Glutamatergic neuron (in vitro differentiated cells): ENCODE measurements around the gene IL1RAP. TPM values are rescaled to one million over a fixed set of nuclear protein-coding genes. Genes with fewer than 3 reads are reported as not detected.

Experiments
- DNase-seq: peaks from one replicate; pipeline ENCODE4 v3.0.0; 2022
- H3K27ac Mint-ChIP-seq: one replicate; pipeline ENCODE4 v1.8.0; 2020; ENCODE audit warnings: mild to moderate bottlenecking, mixed read lengths, inconsistent platforms; ENCODE audit not compliant: unreplicated experiment
- H3K27me3 Mint-ChIP-seq: one replicate; pipeline ENCODE4 v1.8.0; 2020; ENCODE audit warnings: mild to moderate bottlenecking, moderate library complexity, mixed read lengths, inconsistent platforms; ENCODE audit not compliant: unreplicated experiment
- H3K36me3 Mint-ChIP-seq: one replicate; pipeline ENCODE4 v1.8.0; 2020; ENCODE audit warnings: mild to moderate bottlenecking, mixed read lengths, inconsistent platforms; ENCODE audit not compliant: unreplicated experiment
- H3K4me1 Mint-ChIP-seq: one replicate; pipeline ENCODE4 v1.8.0; 2020; ENCODE audit warnings: mild to moderate bottlenecking, low read depth, mixed read lengths, inconsistent platforms; ENCODE audit not compliant: unreplicated experiment
- H3K4me3 Mint-ChIP-seq: one replicate; pipeline ENCODE4 v1.8.0; 2020; ENCODE audit warnings: mild to moderate bottlenecking, mixed read lengths, inconsistent platforms; ENCODE audit not compliant: unreplicated experiment
- H3K9me3 Mint-ChIP-seq: one replicate; pipeline ENCODE4 v1.8.0; 2020; ENCODE audit warnings: mild to moderate bottlenecking, moderate library complexity, mixed read lengths, inconsistent platforms; ENCODE audit not compliant: unreplicated experiment
- CTCF ChIP-seq: fragments of 200-600 bp; sonication (generic); IDR thresholded peaks from one replicate; pipeline ENCODE4 v1.5.0; 2021; ENCODE audit not compliant: partially characterized antibody, unreplicated experiment
- total RNA-seq: library from RNA; stranded (reverse); fragmentation: NEBNext Ultra II Directional; extraction: Animal tissue kit (Norgen Biotek cat#: 25700); gene quantifications from one replicate; pipeline ENCODE4 v1.2.1, GENCODE V29; 2021; ENCODE audit not compliant: unreplicated experiment

IL1RAP gene
- total RNA-seq, 1 donor from 2014 or later = 0.37 TPM

GRCh38 chr3:190605385-190605784, 91.5 kb downstream of the IL1RAP start:
- TF ChIP-seq CTCF = no peak
- no peaks in the 10 kb centered on the region for H3K36me3 Mint-ChIP-seq
- H3K4me1 Mint-ChIP-seq = no peaks in the 10 kb centered on the region
- H3K27ac Mint-ChIP-seq = no peak overlapping the region
- no peaks in the 10 kb centered on the region for H3K9me3 Mint-ChIP-seq
- no peak overlapping the region for H3K4me3 Mint-ChIP-seq
- peaks cover 1% of the 10 kb centered on the region for H3K27me3 Mint-ChIP-seq
- DNase-seq = no peak

DNA sequence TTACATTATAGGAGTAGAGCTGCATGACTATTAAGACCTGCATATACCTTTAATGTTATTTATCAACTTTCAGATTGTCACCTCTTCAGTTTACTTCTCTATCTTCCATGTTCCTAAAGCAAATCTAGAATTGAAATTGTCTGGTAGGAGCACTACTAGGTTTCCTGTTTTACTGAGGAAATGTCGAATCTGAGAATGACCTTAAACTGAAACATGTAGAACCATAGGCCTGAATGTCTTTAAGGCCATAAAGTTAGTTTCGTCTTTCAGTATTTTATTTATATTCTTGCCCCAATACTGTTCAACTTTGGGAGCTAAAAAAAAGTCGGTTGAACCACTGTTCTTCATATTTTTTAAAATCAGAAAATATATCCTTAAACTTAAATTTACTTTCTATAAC, 92.7 kb downstream of the IL1RAP start:
- Mint-ChIP-seq H3K36me3 (no peaks in the 10 kb centered on the region), H3K27me3 (peaks cover 1% of the 10 kb centered on the region), H3K4me1 (no peaks in the 10 kb centered on the region), H3K9me3 (no peaks in the 10 kb centered on the region), H3K27ac (no peak overlapping the region), H3K4me3 (no peak overlapping the region)
- no peak for TF ChIP-seq CTCF
- no peak for DNase-seq

DNA sequence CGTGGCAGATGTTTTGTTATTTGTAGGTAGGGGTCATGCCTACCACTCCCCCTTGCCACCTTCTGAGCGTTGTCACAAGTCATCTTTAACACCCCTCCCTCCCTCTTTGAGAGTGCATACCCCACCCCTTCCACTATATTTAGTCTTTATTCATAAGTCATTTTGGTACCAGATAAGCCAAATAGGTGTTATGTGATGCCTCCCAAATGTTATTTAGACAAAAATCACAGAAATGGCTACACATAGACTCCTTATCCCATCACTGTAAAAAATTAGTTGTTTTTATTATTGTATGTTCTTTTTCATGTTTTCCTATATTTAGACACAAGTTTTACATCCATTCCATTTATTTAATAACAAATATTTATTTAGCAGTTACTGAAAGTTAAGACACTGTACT, 93.1 kb downstream of the IL1RAP start:
- H3K9me3 Mint-ChIP-seq = no peaks in the 10 kb centered on the region
- H3K27me3 Mint-ChIP-seq = peaks cover 1% of the 10 kb centered on the region
- no peak for TF ChIP-seq CTCF

DNA sequence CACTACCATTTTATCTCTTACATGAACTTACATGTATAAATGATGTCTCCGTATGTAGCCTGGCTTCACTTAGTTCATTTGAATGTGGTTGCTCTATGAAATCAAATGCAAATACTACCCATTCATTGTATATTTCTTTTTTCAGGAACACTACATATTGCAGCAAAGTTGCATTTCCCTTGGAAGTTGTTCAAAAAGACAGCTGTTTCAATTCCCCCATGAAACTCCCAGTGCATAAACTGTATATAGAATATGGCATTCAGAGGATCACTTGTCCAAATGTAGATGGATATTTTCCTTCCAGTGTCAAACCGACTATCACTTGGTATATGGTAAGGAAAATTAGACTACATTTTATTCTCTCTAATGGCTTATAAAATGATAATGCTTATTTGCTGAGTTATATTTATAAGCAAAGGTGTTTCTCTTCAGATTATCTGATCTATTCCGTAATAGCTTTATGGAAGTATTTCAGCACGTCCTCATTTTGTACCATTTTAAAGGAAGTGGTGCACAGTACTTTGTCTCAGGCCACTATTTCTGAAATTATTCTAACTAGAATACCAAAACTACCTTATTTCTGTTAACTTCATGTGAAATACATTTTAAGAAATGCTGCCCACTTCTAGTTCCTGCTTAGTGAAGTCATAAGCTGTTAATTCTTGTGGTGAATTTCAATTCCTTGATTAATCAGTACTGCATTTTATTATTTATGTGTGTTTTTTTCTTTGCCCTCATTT, 95.1 kb downstream of the IL1RAP start:
- Mint-ChIP-seq H3K9me3 (no peaks in the 10 kb centered on the region), H3K27me3 (peaks cover 1% of the 10 kb centered on the region), H3K4me3 (no peak overlapping the region), H3K36me3 (no peaks in the 10 kb centered on the region), H3K4me1 (no peaks in the 10 kb centered on the region), H3K27ac (no peak overlapping the region)
- no peak for DNase-seq
- TF ChIP-seq CTCF = no peak

More for the DNA sequence above, 93.1 kb downstream of the IL1RAP start:
- no peaks in the 10 kb centered on the region for H3K4me1 Mint-ChIP-seq
- no peaks in the 10 kb centered on the region for H3K36me3 Mint-ChIP-seq
- H3K4me3 Mint-ChIP-seq = no peak overlapping the region
- no peak overlapping the region for H3K27ac Mint-ChIP-seq
- no peak for DNase-seq

- DNase-seq = no peak
- no peaks in the 10 kb centered on the region for H3K4me1 Mint-ChIP-seq
- H3K27me3 Mint-ChIP-seq = no peaks in the 10 kb centered on the region
These were observed 100.6 kb downstream of the IL1RAP start for GRCh38 chr3:190614226-190615059.

More at GRCh38 chr3:190614226-190615059, 100.6 kb downstream of the IL1RAP start:
- Mint-ChIP-seq H3K36me3 (no peaks in the 10 kb centered on the region), H3K4me3 (no peak overlapping the region), H3K9me3 (no peaks in the 10 kb centered on the region), H3K27ac (no peak overlapping the region)
- no peak for TF ChIP-seq CTCF
